PC-9 (cell line): Measurements from ENCODE around the gene DNAH9. TPM values are rescaled to one million over a fixed set of nuclear protein-coding genes. Genes with fewer than 3 reads are reported as not detected.

Experiments used
- BruUV-seq: library from RNA; stranded (reverse); fragments of 400-500 nt; replicated peaks from 2 replicates; lab custom pipeline; 2021; lab: Mats Ljungman, UMichigan
- CTCF ChIA-PET: fragments of 300-600 bp; sonication (Branson Sonifier 250); formaldehyde crosslinking; loops from one replicate; lab custom pipeline; 2022; ENCODE audit warnings: antibody characterized with exemption; lab: Charles Lee
- POLR2A ChIA-PET: fragments of 300-600 bp; sonication (Branson Sonifier 250); formaldehyde crosslinking; loops from one replicate; lab custom pipeline; 2022; ENCODE audit warnings: antibody characterized with exemption; ENCODE audit not compliant: unreplicated experiment; lab: Charles Lee
- DNase-seq, 2 experiments: peaks; one replicate each; pipeline versions ENCODE4 v3.0.0 to v3.0.0-alpha.2; 2015 to 2022; ENCODE audit warnings: mixed read lengths in 1 of 2
- H2AFZ ChIP-seq: fragments of 200-600 bp; sonication (generic); 2 replicates; pipeline ENCODE4 v1.8.1; 2017; ENCODE audit warnings: antibody characterized with exemption
- H3F3A ChIP-seq: fragments of 200-600 bp; sonication (generic); 2 replicates; pipeline ENCODE4 v1.8.1; 2017; ENCODE audit warnings: antibody characterized with exemption, mild to moderate bottlenecking, low read depth; ENCODE audit not compliant: insufficient read depth
- H3K27ac ChIP-seq: fragments of 200-600 bp; sonication (generic); 2 replicates; pipeline ENCODE4 v1.6.1; 2016; ENCODE audit warnings: mixed run types
- H3K27me3 ChIP-seq: fragments of 200-600 bp; sonication (generic); 2 replicates; pipeline ENCODE4 v1.6.1; 2016; ENCODE audit warnings: low read depth, mixed run types; ENCODE audit not compliant: insufficient read depth
- H3K36me3 ChIP-seq: fragments of 200-600 bp; sonication (generic); 2 replicates; pipeline ENCODE4 v1.6.1; 2016; ENCODE audit warnings: low read depth, mixed run types
- H3K4me1 ChIP-seq: fragments of 200-600 bp; sonication (generic); replicated peaks from 2 replicates; pipeline ENCODE4 v1.6.1; 2016; ENCODE audit warnings: mixed run types; ENCODE audit not compliant: insufficient read depth
- H3K4me2 ChIP-seq: fragments of 200-600 bp; sonication (generic); 2 replicates; pipeline ENCODE4 v1.6.1; 2017; ENCODE audit warnings: mixed run types
- H3K4me3 ChIP-seq: fragments of 200-600 bp; sonication (generic); 2 replicates; pipeline ENCODE4 v1.6.1; 2016; ENCODE audit warnings: mixed run types
- H3K79me2 ChIP-seq: fragments of 200-600 bp; sonication (generic); 2 replicates; pipeline ENCODE4 v1.6.1; 2017; ENCODE audit warnings: low read depth, mixed run types
- H3K9me2 ChIP-seq: fragments of 200-600 bp; sonication (generic); 2 replicates; pipeline ENCODE4 v1.8.1; 2017; ENCODE audit warnings: mild to moderate bottlenecking; ENCODE audit not compliant: insufficient read depth
- H3K9me3 ChIP-seq: fragments of 200-600 bp; sonication (generic); 2 replicates; pipeline ENCODE4 v1.8.1; 2016; ENCODE audit warnings: low read depth; ENCODE audit not compliant: insufficient read depth
- H4K20me1 ChIP-seq: fragments of 200-600 bp; sonication (generic); 2 replicates; pipeline ENCODE4 v1.8.1; 2017; ENCODE audit not compliant: insufficient read depth
- CTCF ChIP-seq: fragments of 200-600 bp; sonication (generic); conservative IDR thresholded peaks from 2 replicates; pipeline ENCODE4 v1.6.1; 2017; ENCODE audit warnings: mixed run types, antibody characterized with exemption, mild to moderate bottlenecking, moderate library complexity
- EZH2 ChIP-seq: fragments of 200-600 bp; sonication (generic); IDR thresholded peaks from 2 replicates; pipeline ENCODE4 v1.8.0; 2017; ENCODE audit warnings: antibody characterized with exemption, low read depth
- intact Hi-C: fragments of 100-400 bp; cut with micrococcal nuclease; formaldehyde crosslinking; loops from one replicate; pipeline ENCODE4 v1.10.0; 2022; ENCODE audit not compliant: unreplicated experiment
- total RNA-seq: library from RNA; stranded (reverse); gene quantifications from 2 replicates; pipeline ENCODE4 v1.2.3, GENCODE V29; 2021

The DNAH9 gene
- total RNA-seq, 1 experiment from 2014 or later = not detected

DNA sequence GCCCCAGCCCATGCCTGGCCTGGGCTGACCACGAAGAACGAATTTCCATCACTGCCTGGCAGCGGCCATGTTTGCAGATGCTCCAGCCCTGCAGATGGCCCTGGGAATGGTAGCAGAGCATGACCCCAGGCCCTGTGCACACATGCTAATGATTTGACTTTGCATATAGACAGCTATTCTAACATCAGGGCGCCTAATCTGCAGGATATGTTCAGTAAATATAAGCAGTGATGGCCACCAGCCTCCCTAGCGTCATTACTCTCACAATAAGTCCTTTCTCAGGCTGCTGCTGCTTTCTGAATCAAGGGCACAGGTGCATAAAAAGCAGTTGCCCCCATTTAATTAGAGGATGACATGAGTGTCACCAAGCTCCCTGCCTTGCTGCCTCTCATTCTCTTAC lies 24.2 kb downstream of the DNAH9 start:
- BruUV-seq = no TSS peak
- intact Hi-C loops = no loop called here
- Histone ChIP-seq H3K79me2 (no peaks in the 10 kb centered on the region), H3K9me3 (no peaks in the 10 kb centered on the region), H3K36me3 (no peaks in the 10 kb centered on the region), H3K27me3 (peaks cover 14% of the 10 kb centered on the region; the same call in 1 of the 2 replicates), H3K4me3 (no peak overlapping the region), H2AFZ (no peak overlapping the region), H3K4me2 (no peak overlapping the region), H3K4me1 (no peaks in the 10 kb centered on the region), H3K27ac (no peak overlapping the region), H3F3A (no peaks in the 10 kb centered on the region), H4K20me1 (no peaks in the 10 kb centered on the region), H3K9me2 (no peaks in the 10 kb centered on the region)
- CTCF ChIA-PET = no interaction called here
- DNase-seq = no peak
- POLR2A ChIA-PET = no interaction called here
- no peak for TF ChIP-seq EZH2
- TF ChIP-seq CTCF = no peak

GRCh38 chr17:11624976-11625375 lies 26.7 kb downstream of the DNAH9 start:
- H3K9me2 ChIP-seq = no peaks in the 10 kb centered on the region
- ChIA-PET POLR2A (no interaction called here), CTCF (interaction anchor here (0.5 kb wide), 1 partner anchor 357 kb away, joined by 4 read pairs; no protein-coding TSS in a partner anchor)
- H3K36me3 ChIP-seq = no peaks in the 10 kb centered on the region
- TF ChIP-seq EZH2 = no peak
- no peak for TF ChIP-seq CTCF
- no peaks in the 10 kb centered on the region for H4K20me1 ChIP-seq
- BruUV-seq = no TSS peak
- H3K27ac ChIP-seq = no peak overlapping the region
- H3K4me3 ChIP-seq = no peak overlapping the region
- H3K4me1 ChIP-seq = no peaks in the 10 kb centered on the region
- no peaks in the 10 kb centered on the region for H3K9me3 ChIP-seq
- no peaks in the 10 kb centered on the region for H3F3A ChIP-seq
- intact Hi-C loops = no loop called here
- no peak overlapping the region for H3K4me2 ChIP-seq
- H2AFZ ChIP-seq = no peak overlapping the region
- DNase-seq = no peak
- H3K79me2 ChIP-seq = no peaks in the 10 kb centered on the region
- H3K27me3 ChIP-seq = peaks cover 17% of the 10 kb centered on the region; the same call in 1 of the 2 replicates

DNA sequence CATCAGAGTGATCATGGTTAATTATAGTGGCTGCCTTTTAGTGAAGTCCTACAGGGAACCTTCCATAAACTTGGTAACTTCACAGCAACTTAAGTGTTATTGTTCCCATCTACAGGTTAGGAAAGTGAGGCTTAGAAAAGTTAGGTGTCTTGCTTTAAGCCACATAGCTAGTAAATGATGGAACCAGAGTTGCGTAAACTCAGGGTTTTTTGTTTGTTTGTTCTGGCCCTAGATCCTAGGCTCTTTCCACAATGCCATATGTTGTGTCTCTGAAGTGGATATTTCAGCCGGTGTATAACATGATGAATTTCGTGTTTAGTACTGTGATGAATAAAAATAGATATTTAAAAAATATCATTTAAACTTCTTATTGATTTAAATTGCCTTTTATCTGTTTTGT lies 27.6 kb downstream of the DNAH9 start:
- H4K20me1 ChIP-seq = no peaks in the 10 kb centered on the region
- H3K79me2 ChIP-seq = no peaks in the 10 kb centered on the region
- ChIA-PET CTCF (no interaction called here), POLR2A (no interaction called here)
- H2AFZ ChIP-seq = no peak overlapping the region
- H3K4me2 ChIP-seq = no peak overlapping the region
- H3K4me1 ChIP-seq = no peaks in the 10 kb centered on the region
- intact Hi-C loops = no loop called here
- peaks cover 13% of the 10 kb centered on the region; the same call in 1 of the 2 replicates for H3K27me3 ChIP-seq
- no peak overlapping the region for H3K27ac ChIP-seq
- H3K4me3 ChIP-seq = no peak overlapping the region
- no peaks in the 10 kb centered on the region for H3K9me2 ChIP-seq
- no peaks in the 10 kb centered on the region for H3K9me3 ChIP-seq
- no peak for DNase-seq
- no peaks in the 10 kb centered on the region for H3K36me3 ChIP-seq
- TF ChIP-seq EZH2 (no peak), CTCF (no peak)
- BruUV-seq = no TSS peak
- no peaks in the 10 kb centered on the region for H3F3A ChIP-seq
